Aorta (tissue), 5 donors: ENCODE results near the gene ZBTB18. TPM values are rescaled to one million over a fixed set of nuclear protein-coding genes. Genes with fewer than 3 reads are reported as not detected.
A peak's percentile ranks its signal among the peaks of the same experiment; 100 is the strongest.
"Not testable (repeated sequence)": the region's sequence is repeated elsewhere in the genome, so short reads cannot be mapped to it uniquely, and the experiment has no call there.

Experiments
- ATAC-seq: fragments of 200-7000 bp; cut with Tn5 transposase; one replicate; pipeline ENCODE4 v1.9.1; 2022; ENCODE audit warnings: moderate library complexity; ENCODE audit not compliant: low FRiP score
- DNase-seq, 2 donors: peaks; one replicate each; pipeline ENCODE4 v3.0.0-alpha.2; 2020
- H3K27ac ChIP-seq, 2 donors: one replicate each; pipeline ENCODE4 v1.5.1; 2013; ENCODE audit warnings: low read length in 2 of 2, mild to moderate bottlenecking in 2 of 2, moderate library complexity in 2 of 2, control low read depth in 1 of 2, inconsistent platforms in 1 of 2, low read depth in 1 of 2
- H3K27me3 ChIP-seq, 2 donors: one replicate each; pipeline ENCODE4 v1.6.1; 2013; ENCODE audit warnings: control low read depth in 1 of 2, low read length in 1 of 2, mild to moderate bottlenecking in 1 of 2, moderate library complexity in 1 of 2; ENCODE audit not compliant: insufficient read depth in 2 of 2, control insufficient read depth in 1 of 2
- H3K36me3 ChIP-seq, 2 donors: one replicate each; pipeline ENCODE4 v1.6.1; 2013; ENCODE audit warnings: control low read depth in 1 of 2, low read length in 1 of 2, mild to moderate bottlenecking in 1 of 2; ENCODE audit not compliant: insufficient read depth in 2 of 2, control insufficient read depth in 1 of 2
- H3K4me1 ChIP-seq, 2 donors: one replicate each; pipeline ENCODE4 v1.6.1; 2013; ENCODE audit warnings: low read length in 2 of 2, control low read depth in 1 of 2, mild to moderate bottlenecking in 1 of 2, moderate library complexity in 1 of 2; ENCODE audit not compliant: insufficient read depth in 2 of 2, control insufficient read depth in 1 of 2
- H3K4me3 ChIP-seq, 2 donors: one replicate each; pipeline ENCODE4 v1.5.1; 2013; ENCODE audit warnings: low read length in 2 of 2, control low read depth in 1 of 2, mild to moderate bottlenecking in 1 of 2
- H3K9me3 ChIP-seq: one replicate; pipeline ENCODE4 v1.6.1; 2013; ENCODE audit warnings: mild to moderate bottlenecking, low read length; ENCODE audit not compliant: control insufficient read depth
- WGBS, 2 donors: extraction: QIAGEN DNeasy Blood & Tissue Kit; methylation state at CpG; one replicate each; pipeline ENCODE4 v1.1.7; 2013; 5-methylcytosine and 5-hydroxymethylcytosine counted together
- intact Hi-C, 2 donors: fragments of 100-400 bp; cut with DNase I; formaldehyde crosslinking; loops; one replicate each; pipeline versions ENCODE4 v1.14.2 to v1.15.0; 2022
- polyA plus RNA-seq, 2 donors: library from polyadenylated mRNA; stranded (reverse); fragments of 200-250 nt; gene quantifications; one replicate each; pipeline ENCODE4 v1.2.3, GENCODE V29; 2013
- total RNA-seq, 2 donors: library from RNA; stranded (reverse); fragmentation: NEBNext Ultra II Directional; extraction: Animal tissue kit (Norgen Biotek cat#: 25700); gene quantifications; one replicate each; pipeline ENCODE4 v1.2.1, GENCODE V29; 2021
- donor health status: healthy with polysubstance abuse.
- donor health status: Bipolar disorder and iron deficiency.
- donor health status: DM: no; HTN: no; CAD: no.
- donor health status: DM: no; HTN: no; CAD: no.
- donor health status: DM: yes; HTN: yes; CAD: no.

ZBTB18 gene
- total and polyA plus RNA-seq, 4 donors = 4.3 to 13.2 (median 7.6) TPM

DNA sequence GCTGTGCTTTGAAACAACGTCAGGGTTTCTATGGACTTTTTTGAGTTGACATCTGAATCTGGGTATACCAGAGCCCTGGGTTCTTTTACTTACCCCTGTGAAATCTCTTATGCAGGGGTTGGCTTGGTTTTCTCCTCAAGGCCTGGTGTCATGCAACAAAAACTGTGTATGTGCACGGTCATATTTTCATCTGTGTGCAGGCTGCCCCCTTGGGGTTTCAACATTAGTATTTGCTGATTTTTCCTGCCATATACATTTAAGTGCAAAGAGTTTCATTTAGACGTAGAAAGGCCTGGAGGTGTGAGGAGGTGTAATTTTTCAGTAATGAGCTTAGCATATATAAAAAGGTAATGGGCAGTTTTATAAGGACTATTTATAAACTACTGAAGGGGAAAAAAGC lies 22.0 kb upstream of the ZBTB18 start:
- 22 to 30% methylated on average over 3 of the region's 3 CpGs for WGBS, 2 donors
- ATAC-seq = no peak
- H3K9me3 ChIP-seq = no peaks in the 10 kb centered on the region

DNA sequence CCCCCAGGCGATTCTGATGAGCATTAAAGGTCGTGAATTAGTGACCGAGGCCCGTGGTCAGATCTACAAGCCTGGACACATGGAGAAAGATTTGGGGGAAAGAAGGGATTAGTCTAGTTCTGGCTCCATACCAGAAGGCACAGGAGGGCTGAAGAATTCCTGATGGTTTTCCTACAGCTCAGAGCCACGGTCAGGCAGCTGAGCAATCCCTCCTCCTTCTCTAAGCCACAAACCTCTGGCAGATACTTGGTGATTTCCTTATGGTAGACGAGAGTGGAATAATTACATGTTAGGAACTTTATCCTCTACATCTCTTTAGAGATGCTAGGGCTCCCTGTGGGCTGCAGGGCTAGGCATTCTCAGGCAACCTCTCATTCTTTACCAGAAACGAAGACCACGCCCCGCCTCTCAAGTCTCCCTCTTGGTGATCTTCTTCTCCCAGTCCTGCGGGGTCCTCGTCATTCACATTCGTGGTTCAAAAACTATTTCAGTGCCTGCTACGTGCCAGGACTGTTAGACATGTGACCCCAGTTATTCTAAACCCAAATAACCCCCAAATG lies 20.5 kb upstream of the ZBTB18 start:
- no peak overlapping the region for H3K27ac ChIP-seq
- H3K4me1 ChIP-seq = no peaks in the 10 kb centered on the region
- intact Hi-C loops = no loop called here
- no peak overlapping the region for H3K4me3 ChIP-seq
- ATAC-seq (no peak), DNase-seq (no peak)
- WGBS, 2 donors = 89 to 91% methylated on average over 13 of the region's 13 CpGs
- H3K27me3 ChIP-seq = peaks cover 0 to 1% of the 10 kb centered on the region in 2 donors
- H3K9me3 ChIP-seq = peaks cover 1% of the 10 kb centered on the region
- no peaks in the 10 kb centered on the region for H3K36me3 ChIP-seq

More for the DNA sequence above, 22.0 kb upstream of the ZBTB18 start:
- H3K4me3 ChIP-seq = no peak overlapping the region
- DNase-seq = no peak
- no peaks in the 10 kb centered on the region for H3K4me1 ChIP-seq
- H3K27me3 ChIP-seq = no peaks in the 10 kb centered on the region
- intact Hi-C loops = no loop called here
- H3K36me3 ChIP-seq = no peaks in the 10 kb centered on the region
- H3K27ac ChIP-seq = no peak overlapping the region

DNA sequence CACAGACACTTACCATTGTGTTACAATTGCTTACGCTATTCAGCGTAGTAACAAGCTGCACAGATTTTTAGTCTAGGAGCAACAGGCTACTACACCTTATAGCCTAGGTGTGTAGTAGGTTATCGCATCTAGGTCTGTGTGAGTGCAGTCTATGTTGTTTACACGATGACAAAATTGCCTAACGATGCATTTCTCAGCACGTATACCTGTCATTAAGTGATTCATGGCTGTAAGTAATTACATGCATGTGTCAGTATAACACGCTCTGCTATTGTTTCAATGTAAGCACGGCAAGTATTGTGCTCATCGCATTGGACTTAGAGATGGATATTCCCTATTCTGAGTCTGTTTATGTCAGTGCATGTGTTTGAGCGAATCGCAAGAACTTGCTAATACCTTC lies 15.7 kb upstream of the ZBTB18 start:
- intact Hi-C loops = no loop called here
- Histone ChIP-seq H3K36me3 (no peaks in the 10 kb centered on the region), H3K9me3 (peaks cover 1% of the 10 kb centered on the region), H3K4me3 (no peak overlapping the region), H3K27me3 (peaks cover 0 to 1% of the 10 kb centered on the region in 2 donors), H3K4me1 (no peaks in the 10 kb centered on the region), H3K27ac (no peak overlapping the region)
- WGBS, 2 donors = 94 to 95% methylated on average over 11 of the region's 11 CpGs
- DNase-seq = no peak
- no peak for ATAC-seq

DNA sequence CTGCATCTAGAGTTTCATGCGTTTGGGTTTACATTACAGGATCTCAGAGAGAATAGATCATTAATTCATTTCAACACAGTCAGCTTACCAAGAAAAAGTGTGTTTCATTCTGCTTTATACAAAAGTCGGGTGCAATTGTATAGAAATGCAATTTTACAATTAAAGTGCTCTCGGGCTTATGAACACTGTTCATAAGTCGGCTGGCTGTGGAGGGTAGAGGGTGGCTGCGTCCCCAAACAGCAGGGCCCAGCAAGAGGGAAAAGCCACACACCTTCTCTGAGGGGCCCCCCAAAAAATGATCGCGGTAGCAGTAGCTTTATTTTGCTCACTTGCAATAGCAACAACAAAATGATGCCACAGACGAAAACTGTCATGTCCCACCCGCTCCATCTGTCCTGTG lies 13.8 kb upstream of the ZBTB18 start:
- peaks cover 1% of the 10 kb centered on the region for H3K9me3 ChIP-seq
- peaks cover 0 to 1% of the 10 kb centered on the region in 2 donors for H3K27me3 ChIP-seq
- WGBS, 2 donors = 84 to 88% methylated on average over 9 of the region's 9 CpGs
- H3K27ac ChIP-seq = no peak overlapping the region
- no peak overlapping the region for H3K4me3 ChIP-seq
- intact Hi-C loops = no loop called here
- H3K36me3 ChIP-seq = no peaks in the 10 kb centered on the region
- no peak for ATAC-seq
- H3K4me1 ChIP-seq = no peaks in the 10 kb centered on the region
- no peak for DNase-seq

DNA sequence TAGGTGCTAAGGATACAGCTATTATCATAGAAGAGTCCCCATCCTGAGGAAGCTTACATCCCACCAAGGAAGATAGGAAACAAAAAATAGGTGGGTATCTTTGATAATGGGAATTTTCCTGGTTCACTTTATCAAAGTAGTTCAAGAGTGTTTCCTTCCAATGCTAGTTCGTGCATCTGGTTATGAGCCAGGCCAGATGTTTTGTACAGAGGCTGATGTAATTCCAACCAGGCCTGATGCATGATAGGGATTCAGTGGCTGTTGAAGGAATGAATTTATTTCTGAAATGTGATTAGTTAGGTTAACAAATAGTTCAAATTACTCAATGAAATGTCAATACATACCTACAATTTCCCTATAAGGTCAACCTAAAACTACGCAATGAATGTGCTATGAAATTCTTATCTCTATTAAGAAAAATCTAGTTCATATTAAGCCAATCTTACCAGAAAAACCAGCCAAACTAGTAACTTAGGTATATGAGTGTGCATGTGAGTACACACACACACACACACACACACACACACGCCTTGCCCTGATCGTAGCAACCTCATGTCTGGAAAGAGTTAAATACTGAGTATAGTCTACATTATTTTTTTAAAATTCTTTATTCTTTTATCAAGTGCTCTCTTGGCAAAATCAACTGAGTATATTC lies 9.5 kb upstream of the ZBTB18 start:
- Histone ChIP-seq H3K27me3 (no peaks in the 10 kb centered on the region), H3K4me3 (no peak overlapping the region), H3K27ac (no peak overlapping the region), H3K36me3 (no peaks in the 10 kb centered on the region), H3K4me1 (no peaks in the 10 kb centered on the region), H3K9me3 (no peaks in the 10 kb centered on the region)
- no peak for ATAC-seq
- WGBS, 2 donors = 85 to 87% methylated on average over 4 of the region's 4 CpGs
- no peak for DNase-seq
- intact Hi-C loops = no loop called here

DNA sequence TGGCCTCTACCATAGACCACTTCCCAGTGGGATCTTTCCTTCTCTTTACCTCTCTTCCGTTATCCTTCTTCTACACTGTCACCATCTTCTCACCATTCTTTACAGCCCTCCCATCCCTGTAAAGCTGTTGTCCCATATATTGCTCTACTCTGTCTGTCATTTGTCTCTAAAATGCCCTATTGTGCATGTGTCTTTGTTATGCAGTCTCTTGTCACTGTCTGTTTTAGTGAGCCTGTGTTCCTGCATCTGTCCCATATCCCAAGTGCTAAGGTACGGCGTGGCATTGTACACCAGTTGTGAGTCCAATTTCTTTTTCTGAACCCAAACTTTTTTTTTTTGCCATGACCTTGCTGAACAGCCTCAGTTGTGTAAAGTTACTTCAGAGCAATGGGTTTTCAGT lies 8.8 kb upstream of the ZBTB18 start:
- DNase-seq = no peak
- H3K9me3 ChIP-seq = no peaks in the 10 kb centered on the region
- no peak overlapping the region for H3K27ac ChIP-seq
- WGBS, 2 donors = 98 to 100% methylated on average over 3 of the region's 3 CpGs
- no peak overlapping the region for H3K4me3 ChIP-seq
- ATAC-seq = no peak
- no peaks in the 10 kb centered on the region for H3K36me3 ChIP-seq
- H3K27me3 ChIP-seq = no peaks in the 10 kb centered on the region
- intact Hi-C loops = no loop called here
- H3K4me1 ChIP-seq = no peaks in the 10 kb centered on the region

DNA sequence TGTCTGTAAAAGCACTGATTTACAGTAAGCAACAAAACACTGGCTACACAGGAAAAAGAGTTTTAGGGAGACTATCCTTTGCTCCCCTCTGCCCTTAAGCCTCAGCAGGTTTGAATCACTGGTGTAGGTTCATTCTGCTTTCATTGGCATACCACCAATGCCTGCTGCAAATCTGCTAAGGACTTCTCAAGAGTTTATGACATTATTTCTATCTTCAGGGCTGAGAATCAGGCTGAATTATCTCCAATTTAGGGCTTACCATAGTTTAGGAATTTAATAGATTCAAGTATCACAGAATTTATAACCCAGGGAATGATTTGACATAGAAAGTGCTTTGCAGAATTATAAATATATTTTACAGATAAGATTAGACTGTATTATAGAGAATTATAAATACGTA lies 6.7 kb upstream of the ZBTB18 start:
- Histone ChIP-seq H3K4me1 (no peaks in the 10 kb centered on the region), H3K27ac (no peak overlapping the region), H3K27me3 (no peaks in the 10 kb centered on the region), H3K9me3 (no peaks in the 10 kb centered on the region), H3K4me3 (no peak overlapping the region), H3K36me3 (no peaks in the 10 kb centered on the region)
- ATAC-seq = no peak
- no peak for DNase-seq
- intact Hi-C loops = no loop called here
- 0 to 2% methylated on average over 1 of the region's 1 CpG for WGBS, 2 donors

DNA sequence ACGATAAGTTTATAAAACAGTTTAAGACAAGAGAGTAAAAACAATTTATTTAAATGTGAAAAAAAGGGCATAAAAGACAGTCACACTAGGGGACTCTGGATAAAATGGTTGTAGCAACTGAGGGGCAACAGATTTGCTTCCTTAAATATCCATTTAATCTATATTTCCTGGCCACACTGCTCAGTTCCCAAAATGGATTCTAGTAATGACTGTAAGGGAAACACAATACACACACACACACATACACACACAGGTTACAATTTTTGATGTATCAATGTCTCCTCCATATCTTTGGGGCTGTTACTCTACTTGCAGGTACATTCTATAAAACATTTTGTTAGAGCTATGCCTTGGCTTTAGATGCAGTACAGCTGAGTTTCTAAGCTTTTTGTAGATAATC lies 4.8 kb upstream of the ZBTB18 start:
- not testable (repeated sequence) for DNase-seq, H3K36me3 ChIP-seq, H3K4me1 ChIP-seq, H3K27ac ChIP-seq, H3K27me3 ChIP-seq, H3K4me3 ChIP-seq, ATAC-seq, H3K9me3 ChIP-seq
- WGBS, 2 donors = 99 to 100% methylated on average over 1 of the region's 1 CpG
- intact Hi-C loops = loop anchor here (5.0 kb wide), 4 partner anchors 119 to 226 kb away; partner anchors contain the start of gene AKT3 (in 1 of the 2)

DNA sequence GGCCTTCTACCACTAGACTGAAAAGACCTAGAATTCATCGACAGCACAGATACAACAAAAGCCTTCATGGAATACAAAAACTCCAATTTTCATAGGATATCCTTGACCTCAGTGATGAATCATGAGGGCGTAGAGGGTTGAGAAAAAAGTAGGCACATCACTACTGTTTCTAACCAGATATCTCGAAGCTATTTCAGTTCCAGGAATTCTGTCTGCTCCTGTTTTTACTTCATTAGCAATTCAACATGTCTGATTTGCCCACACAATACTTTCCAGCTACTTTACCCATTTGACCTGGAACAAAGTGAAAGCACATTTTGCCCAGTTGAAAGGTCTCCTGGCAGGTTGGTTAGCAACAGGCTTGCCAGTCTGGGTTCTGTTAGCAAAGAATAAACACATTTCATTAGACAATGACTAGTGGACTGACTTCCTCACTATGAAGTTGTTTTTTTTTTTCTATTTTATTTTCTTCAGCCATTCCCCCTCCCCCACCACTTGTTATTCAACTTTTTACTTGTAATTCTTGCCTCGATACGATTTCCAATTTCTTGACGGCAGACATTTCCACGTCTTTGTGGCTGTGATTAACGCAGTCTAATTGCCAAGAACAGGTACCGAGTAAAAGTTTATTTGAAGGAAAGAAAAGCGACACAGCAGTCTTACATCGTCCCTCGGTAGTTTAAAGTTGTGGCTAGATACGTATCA lies 4.0 kb upstream of the ZBTB18 start:
- no peak for ATAC-seq

More for the DNA sequence above, 4.0 kb upstream of the ZBTB18 start:
- Histone ChIP-seq H3K9me3 (no peaks in the 10 kb centered on the region), H3K27ac (peak overlapping the region; percentile 50 to 88), H3K4me1 (no peaks in the 10 kb centered on the region), H3K36me3 (no peaks in the 10 kb centered on the region), H3K4me3 (peak overlapping the region; percentile 58 to 82), H3K27me3 (no peaks in the 10 kb centered on the region)
- WGBS, 2 donors = 16% methylated on average over 13 of the region's 13 CpGs
- DNase-seq = no peak
- intact Hi-C loops = loop anchor here (5.0 kb wide), 4 partner anchors 120 to 225 kb away; partner anchors contain the start of gene AKT3 (in 1 of the 2)
